Pulmonary artery endothelial cell (primary cell): ENCODE results near the gene MBTPS1. TPM values are rescaled to one million over a fixed set of nuclear protein-coding genes. Genes with fewer than 3 reads are reported as not detected.

ENCODE experiments used
- DNase-seq: peaks from one replicate; pipeline ENCODE4 v3.0.0-alpha.2; 2011; ENCODE audit warnings: low read depth, low spot score
- total RNA-seq: library from RNA; depleted of rRNA; stranded (reverse); fragments of >200 nt; gene quantifications from 2 replicates; pipeline ENCODE4 v1.2.3, GENCODE V29; 2014

Gene MBTPS1
- total RNA-seq, 1 donor from 2014 or later: 127 TPM

DNA sequence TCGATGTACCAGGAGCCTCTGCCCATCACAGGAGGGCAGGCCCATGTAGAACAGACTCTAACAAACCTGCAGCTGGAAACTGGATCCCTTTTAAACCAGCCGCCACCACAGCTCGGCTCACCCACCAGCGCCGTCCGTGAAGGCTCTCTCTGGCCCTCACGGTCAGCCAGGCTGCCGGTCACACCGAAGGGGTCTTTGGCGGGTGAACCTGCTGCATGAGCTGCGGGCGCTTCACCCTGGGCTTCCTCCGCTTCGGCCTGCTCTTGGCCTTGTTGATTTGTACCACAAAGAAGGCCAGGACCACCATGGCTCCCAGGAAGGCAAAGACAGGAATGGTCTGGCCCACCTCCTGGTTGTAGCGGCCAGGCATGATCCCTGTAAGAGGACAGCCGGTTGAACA, 62.5 kb downstream of the MBTPS1 start:
- no peak for DNase-seq

DNA sequence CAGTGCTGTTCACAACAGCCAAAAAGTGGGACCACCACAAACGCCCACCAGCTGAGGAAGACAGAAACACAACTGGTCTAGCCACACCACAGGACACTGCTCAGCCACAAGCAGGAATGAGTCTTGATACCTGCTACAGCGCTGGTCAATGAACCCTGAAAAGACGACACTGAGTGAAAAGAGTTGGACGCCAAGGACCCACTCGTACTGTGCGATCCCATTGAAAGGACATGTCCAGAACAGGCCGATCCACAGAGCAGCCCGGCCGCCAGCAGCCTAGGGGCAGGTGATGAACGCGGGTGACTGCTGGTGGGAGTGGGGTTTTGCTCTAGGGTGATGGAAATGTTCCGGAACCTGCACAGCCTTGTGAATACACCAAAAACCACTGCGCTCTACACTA, 63.5 kb downstream of the MBTPS1 start:
- DNase-seq: no peak

DNA sequence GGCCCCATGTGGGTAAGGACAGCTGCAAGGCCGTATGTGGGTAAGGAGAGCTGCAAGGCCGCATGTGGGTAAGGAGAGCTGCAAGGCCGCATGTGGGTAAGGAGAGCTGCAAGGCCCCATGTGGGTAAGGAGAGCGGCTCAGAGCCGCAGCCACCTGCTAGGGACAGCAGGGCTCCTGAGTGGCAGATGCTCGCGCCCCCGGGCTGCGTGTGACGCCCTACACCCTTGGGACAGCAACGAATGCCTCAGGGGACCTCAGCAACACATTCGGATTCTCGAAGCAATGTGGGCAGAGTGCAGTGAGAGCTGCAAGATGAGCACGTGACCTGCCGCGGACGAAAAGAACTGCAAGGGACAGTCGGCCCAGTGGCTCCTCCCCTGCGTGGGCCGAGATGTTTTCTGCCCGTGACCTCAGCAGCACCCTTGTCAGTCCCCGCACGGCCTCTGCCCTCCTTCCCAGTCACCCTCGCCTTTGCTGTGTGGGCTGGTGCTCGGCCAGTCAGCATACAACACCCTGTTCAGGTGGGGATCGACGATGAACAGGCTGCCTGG, 64.6 kb downstream of the MBTPS1 start:
- DNase-seq: no peak

DNA sequence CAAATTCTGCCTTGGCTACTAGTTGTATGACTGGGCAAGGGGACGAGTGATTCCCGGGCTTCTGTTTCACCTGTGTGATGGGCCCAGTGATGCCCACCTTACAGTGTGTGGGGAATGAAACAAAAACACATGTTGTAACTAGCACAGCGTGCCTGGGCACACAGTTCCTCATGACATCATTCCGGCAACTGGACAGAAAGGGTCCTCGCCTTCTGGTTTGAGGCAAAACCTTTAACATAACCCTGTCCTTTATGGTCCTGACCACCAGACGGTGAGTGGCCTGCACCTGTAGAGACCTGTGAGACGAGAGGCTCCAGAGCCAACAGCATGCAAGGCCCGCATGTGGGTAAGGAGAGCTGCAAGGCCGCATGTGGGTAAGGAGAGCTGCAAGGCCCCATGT, 66.4 kb downstream of the MBTPS1 start:
- DNase-seq: no peak

DNA sequence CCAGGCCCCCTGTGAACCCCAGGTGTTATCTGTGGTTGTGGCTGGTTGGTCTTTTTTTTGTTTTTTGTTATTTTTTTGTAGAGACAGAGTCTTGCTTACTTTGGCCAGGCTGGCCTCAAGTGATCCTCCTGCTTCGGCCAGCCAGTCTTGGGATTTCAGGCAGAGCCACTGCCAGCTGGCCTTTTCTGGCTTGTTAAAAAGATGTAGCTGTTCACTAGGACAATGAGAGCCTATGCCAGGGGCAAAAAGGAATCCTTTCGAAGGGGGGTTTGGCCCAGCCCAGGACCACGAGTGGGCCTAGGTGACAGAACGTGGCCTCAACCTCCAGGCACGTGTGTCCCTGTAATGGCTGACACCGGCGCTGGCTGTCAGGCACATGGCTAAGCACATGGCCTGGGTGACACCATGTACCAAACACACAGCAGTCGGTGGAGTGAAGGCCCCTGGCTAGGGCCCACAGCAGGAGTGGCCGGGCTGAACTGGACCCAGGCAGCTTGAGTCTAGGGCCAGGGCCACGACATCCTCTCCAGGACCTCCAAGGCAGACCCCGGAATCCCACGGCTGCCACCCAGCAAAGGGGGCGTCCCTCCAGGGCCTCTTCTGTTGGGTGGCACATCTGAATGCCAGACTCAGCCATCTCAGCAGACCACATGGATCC, 67.2 kb downstream of the MBTPS1 start:
- no peak for DNase-seq

DNA sequence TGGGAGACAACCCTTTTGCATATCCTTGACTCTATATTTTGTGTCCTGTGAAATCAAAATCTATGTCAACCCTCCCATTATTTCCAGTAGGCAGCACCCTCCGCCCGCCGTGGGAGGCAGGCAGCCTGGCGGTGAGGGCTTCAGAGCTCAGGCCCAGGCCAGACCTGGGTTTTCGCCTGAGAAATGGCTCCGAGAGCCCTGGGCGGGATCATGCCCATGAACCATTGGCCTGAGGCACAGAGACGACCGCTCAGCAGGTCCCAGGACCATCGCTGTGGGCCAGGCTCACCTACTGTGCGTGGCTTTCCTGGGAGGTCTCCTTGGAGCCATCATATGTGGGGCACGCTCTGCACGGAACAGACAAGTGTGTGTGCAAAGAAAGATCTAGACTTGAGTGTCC, 67.9 kb downstream of the MBTPS1 start:
- DNase-seq: no peak

DNA sequence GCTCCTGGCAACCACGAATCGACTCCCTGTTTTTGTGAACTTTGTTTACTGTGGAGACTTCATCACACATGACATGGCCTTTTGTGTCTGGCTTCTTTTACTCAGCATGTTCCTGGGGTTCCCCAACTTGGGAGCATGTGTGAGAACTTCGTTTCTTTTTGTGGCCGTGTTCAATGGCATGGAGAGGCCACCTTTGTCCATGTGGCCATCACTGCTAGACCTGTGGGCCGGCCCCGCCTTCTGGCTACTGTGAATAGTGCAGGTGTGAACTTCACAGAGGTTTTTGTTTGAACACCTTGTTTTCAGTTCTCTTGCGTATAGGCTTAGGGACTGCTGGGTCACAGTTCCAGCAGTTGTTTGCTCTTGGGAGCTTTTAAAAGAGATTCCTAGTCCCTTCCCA, 68.5 kb downstream of the MBTPS1 start:
- DNase-seq: no peak

DNA sequence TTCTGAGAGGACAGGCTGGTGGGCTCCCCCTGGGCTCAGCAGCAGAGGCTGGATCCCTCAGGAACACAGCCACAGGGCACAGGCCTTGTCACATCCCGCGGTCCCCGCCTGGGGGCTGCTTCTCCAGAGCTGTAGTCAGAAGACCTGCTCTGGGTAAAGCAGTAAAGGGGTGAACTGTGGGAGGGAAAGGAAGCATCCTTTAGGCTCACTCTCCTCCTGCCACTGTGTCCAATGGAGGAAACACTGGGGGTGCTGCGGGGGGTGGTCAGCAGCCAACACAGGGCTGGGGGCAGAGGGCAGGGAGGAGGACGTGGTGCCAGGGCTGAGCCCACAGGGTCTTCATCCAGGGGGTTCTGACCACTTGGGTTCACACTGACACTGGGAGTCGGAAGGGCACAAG, 69.1 kb downstream of the MBTPS1 start:
- DNase-seq: no peak

DNA sequence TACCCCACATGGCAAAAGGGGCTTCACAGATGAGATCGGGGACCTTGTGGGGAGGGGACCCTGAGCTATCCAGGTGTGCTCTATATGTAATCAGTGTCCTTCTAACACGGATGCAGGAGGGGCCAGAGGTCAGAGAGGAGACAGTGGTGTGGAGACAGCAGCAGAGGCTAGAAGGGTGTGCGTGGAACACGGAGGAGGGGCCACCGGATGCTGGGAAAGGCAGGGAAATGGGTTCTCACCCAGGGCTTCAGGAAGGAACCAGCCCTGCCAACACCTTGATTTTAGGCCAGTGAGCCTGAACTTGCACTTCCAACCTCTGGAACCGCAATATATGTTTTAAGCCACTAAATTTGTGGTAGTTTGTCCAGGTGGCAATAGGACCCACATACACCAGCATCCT, 69.5 kb downstream of the MBTPS1 start:
- DNase-seq: no peak

DNA sequence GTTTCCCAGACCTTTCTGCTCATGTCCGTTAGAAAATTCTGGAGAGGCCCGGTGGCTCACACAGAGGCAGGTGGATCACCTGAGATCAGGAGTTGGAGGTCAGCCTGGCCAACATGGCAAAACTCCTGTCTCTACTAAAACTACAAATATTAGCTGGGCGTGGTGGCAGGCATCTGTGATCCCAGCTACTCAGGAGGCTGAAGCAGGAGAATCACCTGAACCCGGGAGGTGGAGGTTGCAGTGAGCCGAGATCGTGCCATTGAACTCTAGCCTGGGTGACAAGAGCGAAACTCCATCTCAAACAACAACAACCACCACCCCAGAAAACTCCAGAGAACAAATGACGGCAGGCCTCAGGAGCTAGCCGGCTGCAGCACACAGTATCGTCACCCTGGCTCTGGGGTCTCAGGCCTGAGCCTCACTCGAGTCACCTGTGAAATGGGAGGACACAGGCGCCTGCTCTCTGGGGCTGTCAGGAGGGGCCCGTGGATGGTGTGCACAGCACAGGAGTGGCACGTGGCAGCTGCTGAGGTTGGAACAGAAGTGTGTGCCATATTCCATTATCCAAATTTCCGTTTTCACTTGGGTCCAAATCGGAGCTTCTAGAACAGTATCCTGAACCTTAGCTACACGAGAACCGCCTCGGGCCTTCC, 70.8 kb downstream of the MBTPS1 start:
- DNase-seq: no peak

DNA sequence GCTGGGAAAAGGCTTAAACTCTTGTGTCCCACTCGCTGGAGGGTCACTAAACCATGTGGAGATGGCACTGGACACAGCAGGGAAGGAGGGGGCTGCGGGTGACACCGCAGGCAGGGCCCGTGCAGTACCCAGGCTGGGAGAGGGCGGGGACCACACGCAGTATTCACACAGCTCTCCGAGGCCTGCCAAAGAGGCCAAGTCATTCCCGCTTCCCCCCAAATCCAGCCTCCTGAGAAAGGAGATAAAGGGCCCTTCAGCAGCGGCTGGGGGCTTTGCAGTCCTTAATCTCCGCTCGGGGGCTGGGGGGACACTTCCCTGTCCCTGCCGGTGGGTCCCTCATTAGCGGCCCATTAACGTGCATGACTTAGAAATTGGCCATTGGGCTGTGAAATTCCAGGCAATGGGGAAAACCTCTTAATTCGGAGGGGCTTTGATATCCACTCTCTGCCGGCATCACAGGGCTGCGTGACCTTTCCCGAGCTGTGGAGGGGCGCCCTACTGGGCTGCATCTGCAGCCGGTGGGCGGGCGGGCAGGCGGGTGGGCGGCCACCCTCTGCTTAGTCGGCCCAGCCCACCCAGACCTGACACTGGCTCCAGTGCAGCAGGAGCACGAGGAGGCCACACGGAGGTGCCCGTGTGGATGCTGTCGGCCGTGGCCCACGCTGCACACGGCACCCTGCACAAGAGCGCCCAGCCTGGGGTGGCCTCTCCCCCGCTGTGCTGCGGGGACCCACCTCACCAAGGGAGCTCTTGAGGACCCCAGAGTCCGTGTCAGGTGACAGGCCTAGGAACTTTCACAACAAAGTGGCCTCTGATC, 71.5 kb downstream of the MBTPS1 start:
- DNase-seq: no peak

DNA sequence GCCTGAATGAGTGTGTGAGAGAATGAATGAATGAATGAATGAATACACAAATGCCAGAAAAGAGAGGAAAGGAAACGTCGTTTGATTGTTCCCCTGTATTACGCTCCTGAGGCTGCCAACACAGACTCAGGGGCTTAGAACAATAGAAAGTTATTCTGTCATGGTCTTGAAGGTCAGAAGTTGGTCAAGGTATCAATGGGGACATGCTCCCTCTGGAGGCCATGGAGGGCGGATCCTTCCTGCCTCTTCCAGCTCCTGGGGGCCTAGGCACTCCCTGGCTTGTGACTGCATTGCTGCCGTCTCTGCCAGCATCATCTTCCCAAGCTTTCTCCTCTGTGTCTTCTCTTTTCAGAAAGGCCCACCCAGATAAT, 72.6 kb downstream of the MBTPS1 start:
- no peak for DNase-seq

DNA sequence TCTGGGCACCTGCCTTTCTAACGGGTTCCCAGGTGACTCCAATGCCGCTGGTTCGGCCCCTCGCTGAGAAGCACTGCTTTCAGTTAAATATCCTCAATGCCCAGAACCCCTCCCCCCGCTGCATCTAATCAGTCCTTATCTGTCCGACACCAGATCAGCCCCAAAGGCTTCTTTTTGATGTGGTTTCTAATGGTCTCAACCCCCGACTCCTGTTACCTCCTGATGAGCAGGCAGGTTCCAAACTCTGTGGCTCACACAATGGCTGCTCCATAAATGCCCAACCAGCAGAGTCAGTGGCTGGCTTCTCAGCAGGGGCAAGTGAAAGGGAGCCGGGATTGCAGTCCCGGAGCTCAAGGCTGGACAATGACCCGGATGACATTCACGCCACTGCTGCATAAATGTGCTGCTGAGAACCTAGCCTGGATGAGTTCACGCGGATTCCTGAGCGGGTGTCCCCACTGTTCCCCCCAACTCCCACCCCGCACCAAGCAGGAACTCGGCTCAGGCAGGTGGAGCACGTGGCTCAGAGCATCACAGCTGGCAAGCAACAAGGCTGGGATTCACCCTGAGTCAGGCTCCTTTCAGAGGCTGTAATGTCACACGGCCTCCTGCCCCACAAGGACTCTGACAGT, 73.1 kb downstream of the MBTPS1 start:
- DNase-seq: no peak

DNA sequence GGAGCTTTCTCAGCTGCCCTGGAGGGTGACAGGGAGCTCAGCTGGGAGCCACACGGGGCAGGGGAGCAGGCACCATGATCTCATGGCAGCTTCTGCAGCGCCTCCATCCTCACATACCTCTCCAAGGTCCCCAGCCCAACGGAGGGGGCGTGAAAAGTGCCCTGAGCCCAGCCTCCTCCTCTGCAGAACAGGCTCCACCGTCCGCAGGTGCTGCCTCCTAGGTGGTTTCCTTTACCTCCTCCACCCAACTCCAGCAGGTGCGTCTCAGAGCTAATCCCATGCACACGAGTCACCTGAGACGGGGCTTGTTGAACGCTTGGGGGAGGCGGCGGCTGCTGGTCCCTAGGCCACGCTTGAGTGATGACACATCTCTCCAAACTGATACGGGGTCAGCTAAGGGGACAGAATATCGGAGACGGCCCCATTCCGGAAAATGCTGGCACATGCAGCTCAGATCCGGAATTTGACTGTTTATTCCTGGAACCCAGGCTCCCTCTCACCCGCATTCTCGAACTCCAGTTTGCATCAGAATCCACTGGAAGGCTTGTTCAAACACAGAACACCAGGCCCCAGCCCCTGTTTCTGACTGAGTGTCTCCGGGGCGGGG, 73.8 kb downstream of the MBTPS1 start:
- DNase-seq: no peak

DNA sequence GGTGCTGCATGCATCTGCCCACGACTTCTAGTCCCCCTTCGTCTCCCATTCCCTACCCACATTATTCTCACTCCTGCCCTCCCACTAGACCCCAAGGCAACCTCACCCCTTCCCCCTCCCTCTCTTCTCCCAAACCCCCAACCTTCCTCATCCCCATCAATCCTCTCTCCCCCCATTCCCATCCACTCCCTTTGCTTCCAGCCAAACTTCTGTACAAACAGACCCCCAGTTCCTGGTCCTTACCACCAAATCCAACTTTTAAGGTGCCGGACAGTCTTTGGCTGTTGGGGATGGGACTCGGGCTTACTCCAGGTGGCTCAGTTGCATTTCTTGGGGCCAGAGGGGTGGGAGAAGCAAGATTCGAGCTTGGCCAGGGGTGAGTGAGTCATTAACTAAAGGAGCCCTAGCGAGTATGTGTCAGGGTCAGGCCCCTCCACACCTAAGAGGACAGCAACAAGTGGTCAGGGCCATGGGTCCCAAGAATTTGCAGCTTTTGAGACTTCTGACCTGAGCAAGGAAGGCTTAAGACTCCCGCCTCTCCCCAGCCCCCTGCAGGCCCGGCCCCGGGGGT, 74.3 kb downstream of the MBTPS1 start, which contains the start of gene SLC38A8:
TSS of gene SLC38A8 (minus strand) at position 488 of the 571 bp plus-strand sequence. CDS start 638 bp downstream, outside the sequence.
- DNase-seq: no peak

DNA sequence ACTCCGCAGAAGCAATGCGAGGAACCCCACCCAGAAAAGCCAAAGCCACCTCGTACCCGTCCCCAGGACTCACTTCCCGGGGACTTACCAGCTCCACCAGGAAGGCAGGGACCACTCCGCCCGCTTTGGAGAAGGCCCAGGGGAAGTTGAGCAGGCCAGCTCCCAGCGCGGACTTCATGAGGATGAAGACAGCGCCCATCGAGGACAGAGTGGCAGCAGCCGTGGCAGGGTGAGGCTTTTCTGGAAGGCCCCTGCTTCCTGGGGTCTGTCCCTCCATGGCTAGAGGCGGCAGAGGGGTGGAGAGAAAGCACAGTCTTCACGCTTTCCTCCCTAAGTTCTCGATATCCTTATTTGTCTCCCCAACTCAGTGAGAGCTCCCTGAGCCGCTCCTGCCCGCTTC, 74.9 kb downstream of the MBTPS1 start:
- no peak for DNase-seq

DNA sequence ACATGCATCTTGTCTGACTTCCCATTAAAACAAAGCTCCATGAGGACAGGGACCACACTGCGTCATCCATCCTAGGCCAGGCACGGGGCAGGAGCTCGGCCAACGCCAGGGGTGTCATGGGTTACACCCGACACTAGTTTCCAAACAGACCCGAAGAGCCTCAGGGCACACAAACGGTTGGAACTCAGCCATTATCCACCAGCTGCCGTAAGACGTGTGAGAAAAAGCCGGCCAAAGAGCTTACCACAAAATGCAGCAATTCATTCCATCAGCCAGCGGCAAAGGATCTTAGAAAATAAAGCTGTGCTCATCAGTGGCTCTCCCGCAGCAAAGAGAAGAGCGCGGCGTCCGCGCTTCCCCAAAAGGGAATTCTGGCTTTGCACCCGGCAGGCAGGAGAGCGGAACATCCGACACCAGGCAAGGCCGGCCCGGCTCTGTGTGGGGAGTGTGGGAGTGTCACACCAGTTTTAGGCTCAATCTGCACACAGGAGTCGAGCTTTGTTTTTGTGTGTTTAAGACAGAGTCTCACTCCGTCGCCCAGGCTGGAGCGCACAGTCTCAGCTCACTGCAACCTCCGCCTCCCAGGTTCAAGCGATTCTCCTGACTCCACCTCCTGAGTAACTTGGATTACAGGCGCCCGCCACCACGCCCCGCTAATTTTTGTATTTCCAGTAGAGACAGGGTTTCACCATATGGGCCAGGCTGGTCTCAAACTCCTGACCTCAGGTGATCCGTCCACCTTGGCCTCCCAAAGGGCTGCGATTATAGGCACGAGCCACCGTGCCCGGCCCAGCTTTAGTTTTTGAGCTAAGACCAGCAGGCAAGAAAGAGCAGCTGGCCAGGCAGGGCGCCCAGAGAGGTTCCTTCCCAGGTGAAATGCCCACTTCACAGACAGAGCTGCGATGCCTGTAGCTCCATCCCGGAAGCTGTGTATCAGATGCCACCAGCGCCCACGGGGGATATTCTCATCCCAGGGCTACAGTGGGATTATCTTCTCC, 75.6 kb downstream of the MBTPS1 start:
- DNase-seq: no peak

DNA sequence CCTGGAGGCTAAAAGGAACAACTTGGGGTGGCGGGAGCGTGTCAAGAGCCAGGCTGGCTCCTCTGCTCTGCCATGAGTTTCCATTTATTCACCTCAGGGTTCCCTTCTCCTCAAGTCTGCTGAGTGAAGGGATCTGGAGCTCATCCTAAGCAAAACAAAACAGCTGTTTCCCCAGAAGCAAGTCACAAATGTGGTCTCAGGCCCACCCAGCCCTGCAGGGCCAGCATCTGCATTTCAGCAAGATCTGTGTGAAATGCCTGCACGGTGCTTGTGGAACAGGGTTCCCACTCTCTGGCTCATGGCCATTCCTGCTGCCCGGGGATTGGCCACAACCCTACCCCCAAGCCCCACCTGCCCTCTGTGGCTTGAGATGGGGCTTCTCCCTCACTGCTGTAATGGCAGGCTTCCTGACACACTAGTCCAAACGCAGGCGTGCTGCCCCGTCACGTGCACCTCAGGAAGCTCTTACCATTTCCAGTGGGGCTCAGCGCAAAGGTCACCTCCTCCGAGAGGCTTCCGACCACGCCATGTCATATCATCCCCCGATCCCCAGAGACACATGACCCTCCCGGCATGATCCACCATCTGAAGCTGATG, 76.4 kb downstream of the MBTPS1 start:
- DNase-seq: no peak

DNA sequence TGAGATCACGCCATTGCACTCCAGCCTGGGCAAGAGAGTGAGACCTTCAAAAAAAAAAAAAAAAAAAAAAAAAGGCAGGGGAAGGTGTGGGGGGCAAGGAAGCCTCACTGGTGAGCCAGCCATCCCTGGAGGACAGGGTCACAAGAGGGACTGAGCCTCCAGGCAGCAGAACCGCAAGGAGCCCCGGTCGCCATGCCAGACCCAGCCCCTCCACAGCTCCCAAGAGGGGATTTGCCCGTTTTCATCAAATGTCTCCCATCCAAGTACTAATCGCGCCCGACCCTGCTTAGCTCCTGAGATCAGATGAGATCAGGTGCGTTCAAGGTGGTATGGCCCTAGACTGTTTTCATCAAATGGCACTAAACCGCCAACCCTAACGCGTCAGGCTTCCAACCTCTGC, 77.0 kb downstream of the MBTPS1 start:
- DNase-seq: no peak
